Breast epithelium (tissue), 3 donors: ENCODE results near the gene NEURL1.

Source experiments
- CTCF ChIP-seq, 3 donors: fragments of 450-650 bp; IDR thresholded peaks; one replicate each; pipeline ENCODE4 v1.5.1; 2016 to 2017; ENCODE audit warnings: antibody characterized with exemption in 3 of 3, mild to moderate bottlenecking in 3 of 3, moderate library complexity in 3 of 3
- POLR2A ChIP-seq: fragments of 450-650 bp; IDR thresholded peaks from one replicate; pipeline ENCODE4 v1.6.1; 2016; ENCODE audit warnings: antibody characterized with exemption, mild to moderate bottlenecking, moderate library complexity
- POLR2AphosphoS5 ChIP-seq, 3 donors: sonication (generic); formaldehyde crosslinking; IDR thresholded peaks; one replicate each; pipeline ENCODE4 v1.6.1; 2017; ENCODE audit warnings: antibody characterized with exemption in 3 of 3

GRCh38 chr10:103548581-103549348 lies 55.3 kb downstream of the NEURL1 start:
- TF ChIP-seq POLR2A (no peak), CTCF (IDR thresholded peaks at IDR 0.05) (no peak), POLR2AphosphoS5 (IDR thresholded peaks at IDR 0.05) (no peak)
